IMR-90 (cell line): ENCODE data around the gene HECW1. TPM values are rescaled to one million over a fixed set of nuclear protein-coding genes. Genes with fewer than 3 reads are reported as not detected.

Experiments
- ATAC-seq: fragments of 200-7000 bp; cut with Tn5 transposase; 2 replicates; pipeline ENCODE4 v1.9.1; 2020; ENCODE audit warnings: low read depth, mild to moderate bottlenecking, moderate library complexity
- BruUV-seq: library from RNA; stranded (reverse); fragments of 400-500 nt; replicated peaks from 2 replicates; lab custom pipeline; 2021; lab: Mats Ljungman, UMichigan
- CTCF ChIA-PET: fragments of 300-600 bp; formaldehyde crosslinking; extraction: SDS; loops from one replicate; lab custom pipeline; 2021; ENCODE audit warnings: antibody characterized with exemption; lab: Yijun Ruan, JAX
- POLR2A ChIA-PET: fragments of 300-600 bp; sonication (Branson Sonifier 250); formaldehyde crosslinking; loops from one replicate; lab custom pipeline; 2022; ENCODE audit warnings: antibody characterized with exemption; ENCODE audit not compliant: unreplicated experiment; lab: Charles Lee
- DNase-seq: peaks from one replicate; pipeline ENCODE4 v3.0.0; 2013
- H2AFZ ChIP-seq: replicated peaks from 2 replicates; pipeline ENCODE3; 2013; ENCODE audit warnings: low read length, mild to moderate bottlenecking; ENCODE audit not compliant: poor library complexity
- H2AK5ac ChIP-seq: 2 replicates; pipeline ENCODE4 v1.6.1; 2013; ENCODE audit warnings: low read depth, low read length, inconsistent platforms
- H2AK9ac ChIP-seq: replicated peaks from 2 replicates; pipeline ENCODE3; 2013; ENCODE audit warnings: mild to moderate bottlenecking, low read depth, low read length, moderate library complexity; ENCODE audit not compliant: poor library complexity
- H2BK120ac ChIP-seq: 2 replicates; pipeline ENCODE4 v1.6.1; 2013; ENCODE audit warnings: low read depth, low read length, inconsistent platforms
- H2BK15ac ChIP-seq: 3 replicates; pipeline ENCODE4 v1.6.1; 2013; ENCODE audit warnings: low read depth, low read length, inconsistent platforms
- H2BK20ac ChIP-seq: 2 replicates; pipeline ENCODE4 v1.6.1; 2013; ENCODE audit warnings: low read depth, mild to moderate bottlenecking, inconsistent platforms, low read length, moderate library complexity
- H2BK5ac ChIP-seq: 2 replicates; pipeline ENCODE4 v1.6.1; 2013; ENCODE audit warnings: mild to moderate bottlenecking, low read depth, low read length, inconsistent platforms; ENCODE audit not compliant: poor library complexity, severe bottlenecking
- H3K14ac ChIP-seq: replicated peaks from 2 replicates; pipeline ENCODE4 v1.6.1; 2013; ENCODE audit warnings: low read depth, low read length, inconsistent platforms
- H3K18ac ChIP-seq: 2 replicates; pipeline ENCODE4 v1.6.1; 2013; ENCODE audit warnings: low read depth, low read length, control low read depth
- H3K23ac ChIP-seq: 2 replicates; pipeline ENCODE4 v1.6.1; 2013; ENCODE audit warnings: low read depth, low read length, inconsistent platforms
- H3K27ac ChIP-seq: 2 replicates; pipeline ENCODE4 v1.5.1; 2013; ENCODE audit warnings: mild to moderate bottlenecking, control low read depth, low read length; ENCODE audit not compliant: insufficient read depth
- H3K27me3 ChIP-seq: 2 replicates; pipeline ENCODE4 v1.6.1; 2013; ENCODE audit warnings: low read length; ENCODE audit not compliant: control insufficient read depth, insufficient read depth
- H3K36me3 ChIP-seq: 2 replicates; pipeline ENCODE4 v1.6.1; 2013; ENCODE audit warnings: low read length, mixed read lengths; ENCODE audit not compliant: control insufficient read depth, insufficient read depth
- H3K4ac ChIP-seq: 2 replicates; pipeline ENCODE4 v1.6.1; 2013; ENCODE audit warnings: low read depth, low read length, inconsistent platforms
- H3K4me1 ChIP-seq: 2 replicates; pipeline ENCODE4 v1.6.1; 2013; ENCODE audit warnings: low read length, mixed read lengths; ENCODE audit not compliant: control insufficient read depth, insufficient read depth
- H3K4me2 ChIP-seq: 2 replicates; pipeline ENCODE4 v1.6.1; 2013; ENCODE audit warnings: low read depth, mild to moderate bottlenecking, control low read depth, low read length, moderate library complexity
- H3K4me3 ChIP-seq: 2 replicates; pipeline ENCODE4 v1.5.1; 2013; ENCODE audit warnings: low read depth, mild to moderate bottlenecking, control low read depth, low read length, moderate library complexity; ENCODE audit not compliant: insufficient read depth
- H3K56ac ChIP-seq: 2 replicates; pipeline ENCODE4 v1.6.1; 2013; ENCODE audit warnings: low read length, inconsistent platforms; ENCODE audit not compliant: insufficient read depth; ENCODE audit errors: extremely low read depth
- H3K79me1 ChIP-seq, 2 experiments: 2 replicates each; pipeline ENCODE4 v1.6.1; 2013; ENCODE audit warnings: low read length in 2 of 2, inconsistent platforms in 1 of 2, low read depth in 1 of 2
- H3K9ac ChIP-seq: 2 replicates; pipeline ENCODE4 v1.6.1; 2013; ENCODE audit warnings: low read depth, low read length, control low read depth
- H3K9me1 ChIP-seq: 2 replicates; pipeline ENCODE4 v1.6.1; 2013; ENCODE audit warnings: low read length, inconsistent platforms; ENCODE audit not compliant: insufficient read depth
- H3K9me3 ChIP-seq: 2 replicates; pipeline ENCODE4 v1.6.1; 2013; ENCODE audit warnings: low read length; ENCODE audit not compliant: control insufficient read depth, insufficient read depth
- H4K20me1 ChIP-seq: 2 replicates; pipeline ENCODE4 v1.6.1; 2013; ENCODE audit warnings: low read length, inconsistent platforms; ENCODE audit not compliant: insufficient read depth
- H4K5ac ChIP-seq: 2 replicates; pipeline ENCODE4 v1.6.1; 2013; ENCODE audit warnings: mild to moderate bottlenecking, low read depth, low read length, control low read depth
- H4K8ac ChIP-seq, 2 experiments: 2 replicates each; pipeline ENCODE4 v1.6.1; 2013; ENCODE audit warnings: low read depth in 2 of 2, low read length in 2 of 2, control low read depth in 1 of 2, inconsistent platforms in 1 of 2
- H4K91ac ChIP-seq: 2 replicates; pipeline ENCODE4 v1.6.1; 2013; ENCODE audit warnings: low read depth, low read length, inconsistent platforms; ENCODE audit not compliant: insufficient read depth
- BHLHE40 ChIP-seq: fragments of 150-350 bp; IDR thresholded peaks from 2 replicates; pipeline ENCODE4 v1.6.1; 2016; ENCODE audit warnings: mild to moderate bottlenecking, low read depth, low read length
- CEBPB ChIP-seq: IDR thresholded peaks from 2 replicates; pipeline ENCODE4 v1.6.1; 2012; ENCODE audit warnings: low read depth, low read length, improper control_type of control experiment
- CHD1 ChIP-seq: IDR thresholded peaks from 2 replicates; pipeline ENCODE4 v1.6.1; 2012; ENCODE audit warnings: low read depth, low read length, improper control_type of control experiment
- CTCF ChIP-seq: conservative IDR thresholded peaks from 2 replicates; pipeline ENCODE4 v1.5.1; 2012; ENCODE audit warnings: mild to moderate bottlenecking, low read depth, low read length, improper control_type of control experiment
- FOS ChIP-seq: fragments of 150-350 bp; IDR thresholded peaks from 2 replicates; pipeline ENCODE4 v1.6.1; 2016; ENCODE audit warnings: low read depth, low read length
- MAFK ChIP-seq: IDR thresholded peaks from 2 replicates; pipeline ENCODE4 v1.6.1; 2012; ENCODE audit warnings: low read depth, low read length, improper control_type of control experiment
- MAZ ChIP-seq: IDR thresholded peaks from 2 replicates; pipeline ENCODE4 v1.6.1; 2012; ENCODE audit warnings: low read depth, mild to moderate bottlenecking, low read length, improper control_type of control experiment, moderate library complexity, borderline replicate concordance
- MXI1 ChIP-seq: IDR thresholded peaks from 2 replicates; pipeline ENCODE4 v1.6.1; 2012; ENCODE audit warnings: low read depth, mild to moderate bottlenecking, low read length, moderate library complexity, borderline replicate concordance
- NFE2L2 ChIP-seq: fragments of 150-350 bp; IDR thresholded peaks from 2 replicates; pipeline ENCODE4 v1.6.1; 2016; ENCODE audit warnings: low read depth, mild to moderate bottlenecking, low read length
- POLR2A ChIP-seq: IDR thresholded peaks from 2 replicates; pipeline ENCODE4 v1.6.1; 2012; ENCODE audit warnings: mild to moderate bottlenecking, low read depth, low read length
- RAD21 ChIP-seq: IDR thresholded peaks from 2 replicates; pipeline ENCODE4 v1.6.1; 2012; ENCODE audit warnings: low read length, improper control_type of control experiment
- RFX5 ChIP-seq: IDR thresholded peaks from 2 replicates; pipeline ENCODE4 v1.8.0; 2012; ENCODE audit warnings: low read depth, mild to moderate bottlenecking, low read length, moderate library complexity
- SMC3 ChIP-seq: fragments of 150-350 bp; IDR thresholded peaks from 2 replicates; pipeline ENCODE4 v1.6.1; 2016; ENCODE audit warnings: low read depth, mild to moderate bottlenecking, antibody characterized with exemption, low read length, moderate library complexity
- USF2 ChIP-seq: fragments of 150-350 bp; IDR thresholded peaks from 2 replicates; pipeline ENCODE4 v1.6.1; 2017; ENCODE audit warnings: mild to moderate bottlenecking, antibody characterized with exemption, low read length, low read depth
- WGBS, 2 experiments: methylation state at CpG; one replicate each; pipeline versions ENCODE4 v1.1.5 to v1.1.7; 2013; ENCODE audit warnings: missing lambda C conversion rate in 2 of 2; ENCODE audit not compliant: insufficient read length in 1 of 2; ENCODE audit errors: extremely low coverage in 2 of 2; 5-methylcytosine and 5-hydroxymethylcytosine counted together
- dilution Hi-C: fragments of 300-500 bp; cut with HindIII; formaldehyde crosslinking; loops from one replicate; pipeline ENCODE4 v1.14.3; 2018; ENCODE audit warnings: low sequenced_read_pairs; ENCODE audit not compliant: unreplicated experiment
- in situ Hi-C: fragments of 300-500 bp; cut with MboI; formaldehyde crosslinking; loops from 3 replicates; pipeline ENCODE4 v1.14.3; 2019; ENCODE audit warnings: low sequenced_read_pairs, inconsistent platforms, mixed read lengths
- intact Hi-C: fragments of 100-400 bp; cut with micrococcal nuclease; formaldehyde crosslinking; loops from 2 replicates; pipeline ENCODE4 v1.10.0; 2022
- polyA plus RNA-seq, 3 experiments: library from polyadenylated mRNA; depleted of rRNA; stranded (reverse); fragments of >200 nt; gene quantifications; 2 replicates each; pipeline ENCODE4 v1.2.3, GENCODE V29; 2012; ENCODE audit warnings: low replicate concordance in 1 of 3
- total RNA-seq: library from RNA; depleted of rRNA; stranded (reverse); fragments of >200 nt; gene quantifications from 2 replicates; pipeline ENCODE4 v1.2.3, GENCODE V29; 2012
- TF ChIP-seq, protein P1 (sequence below): fragments of 150-350 bp; IDR thresholded peaks from 2 replicates; pipeline ENCODE4 v1.6.1; 2016; ENCODE audit warnings: low read depth, mild to moderate bottlenecking, low read length, moderate library complexity, borderline replicate concordance

The HECW1 gene
- total and polyA plus RNA-seq, 2 of the 4 experiments (the other 2 are of a cell fraction): 0.56 to 1.3 TPM

DNA sequence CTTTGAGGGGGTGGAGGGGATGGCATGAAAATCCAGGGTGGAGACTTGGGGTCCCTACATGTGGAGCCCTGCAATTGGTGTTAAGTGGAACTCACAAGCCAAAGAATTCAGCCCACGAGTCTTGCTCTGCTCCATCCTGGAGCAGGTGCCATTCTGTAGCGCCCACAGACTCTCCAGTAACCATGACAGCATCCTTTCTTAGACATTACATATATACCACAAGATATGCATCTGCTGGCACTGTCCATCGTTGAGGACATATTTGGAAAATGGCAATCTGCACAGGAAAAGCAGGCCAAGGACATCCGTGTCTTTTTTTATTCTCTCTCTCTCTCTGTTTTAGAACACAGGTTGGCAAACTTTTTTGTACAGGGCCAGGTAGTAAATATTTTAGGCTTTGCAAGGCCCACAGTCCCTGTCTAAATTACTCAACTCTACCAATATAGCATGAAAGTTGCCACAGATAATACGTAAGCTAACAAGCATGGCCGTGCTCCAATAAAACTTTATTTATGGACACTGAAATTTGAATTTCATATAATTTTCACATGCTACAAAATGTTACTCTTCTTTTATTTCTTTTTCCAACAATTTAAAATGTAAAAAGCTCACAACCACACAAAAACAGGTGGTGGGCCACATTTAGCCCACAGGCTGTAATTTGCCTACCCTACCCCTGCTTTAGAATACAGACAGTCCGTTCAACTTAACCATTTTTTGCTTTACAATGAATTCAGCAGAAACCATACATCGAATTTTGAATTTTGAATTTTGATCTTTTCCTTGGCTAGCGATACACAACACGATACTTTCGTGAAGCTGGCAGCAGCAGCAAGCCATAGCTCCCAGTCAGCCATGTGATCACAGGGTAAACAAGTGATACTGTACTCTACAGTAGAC is 329.0 kb downstream of the HECW1 start:
- Histone ChIP-seq H3K56ac (no peak overlapping the region), H3K9ac (no peak overlapping the region), H3K36me3 (no peaks in the 10 kb centered on the region), H2BK20ac (no peak overlapping the region), H3K9me3 (no peaks in the 10 kb centered on the region), H2AK9ac (no peak overlapping the region), H3K4me3 (no peak overlapping the region), H3K14ac (no peak overlapping the region), H3K4me1 (no peaks in the 10 kb centered on the region), H3K4ac (no peak overlapping the region), H4K5ac (no peak overlapping the region), H2BK15ac (no peak overlapping the region), H4K91ac (no peak overlapping the region), H2AFZ (no peak overlapping the region), H3K18ac (no peak overlapping the region), H2BK5ac (no peak overlapping the region), H4K8ac (no peak overlapping the region), H3K4me2 (no peak overlapping the region), H3K27me3 (0 out of 2 replicates have a peak, but pooled peaks cover 2% of the 10 kb centered on the region), H2AK5ac (no peak overlapping the region), H3K27ac (no peak overlapping the region), H2BK120ac (no peak overlapping the region), H3K23ac (no peak overlapping the region), H4K20me1 (peaks cover 6% of the 10 kb centered on the region; the same call in 1 of the 2 replicates), H3K79me1 (no peaks in the 10 kb centered on the region), H3K9me1 (no peaks in the 10 kb centered on the region)
- DNase-seq (no peak), ATAC-seq (no peak)
- ChIA-PET POLR2A (no interaction called here), CTCF (interaction anchor here (1.4 kb wide), 1 partner anchor 500 kb away, joined by 6 read pairs; no protein-coding TSS in a partner anchor)
- BruUV-seq: no TSS peak
- intact Hi-C loops (no loop called here), dilution Hi-C loops (no loop called here), in situ Hi-C loops (no loop called here)
- 72% methylated on average over 3 of the region's 11 CpGs; no CpG with 5 or more reads in 1 of the 2 experiments for WGBS, 2 experiments
- no peak for TF ChIP-seq RAD21
- no peak for TF ChIP-seq BHLHE40
- no peak for TF ChIP-seq CTCF
- TF ChIP-seq CHD1: no peak
- TF ChIP-seq MXI1: no peak
- TF ChIP-seq RFX5: no peak
- TF ChIP-seq NFE2L2: no peak
- TF ChIP-seq, protein P1, sequence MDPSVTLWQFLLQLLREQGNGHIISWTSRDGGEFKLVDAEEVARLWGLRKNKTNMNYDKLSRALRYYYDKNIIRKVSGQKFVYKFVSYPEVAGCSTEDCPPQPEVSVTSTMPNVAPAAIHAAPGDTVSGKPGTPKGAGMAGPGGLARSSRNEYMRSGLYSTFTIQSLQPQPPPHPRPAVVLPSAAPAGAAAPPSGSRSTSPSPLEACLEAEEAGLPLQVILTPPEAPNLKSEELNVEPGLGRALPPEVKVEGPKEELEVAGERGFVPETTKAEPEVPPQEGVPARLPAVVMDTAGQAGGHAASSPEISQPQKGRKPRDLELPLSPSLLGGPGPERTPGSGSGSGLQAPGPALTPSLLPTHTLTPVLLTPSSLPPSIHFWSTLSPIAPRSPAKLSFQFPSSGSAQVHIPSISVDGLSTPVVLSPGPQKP: no peak
- no peak for TF ChIP-seq USF2
- TF ChIP-seq SMC3: no peak
- no peak for TF ChIP-seq MAFK
- no peak for TF ChIP-seq POLR2A
- TF ChIP-seq MAZ: no peak
- TF ChIP-seq FOS: no peak
- TF ChIP-seq CEBPB: no peak
